ENCODE results near the gene HOXB3.
A peak's percentile ranks its signal among the peaks of the same experiment; 100 is the strongest.

Gene HOXB3

DNA sequence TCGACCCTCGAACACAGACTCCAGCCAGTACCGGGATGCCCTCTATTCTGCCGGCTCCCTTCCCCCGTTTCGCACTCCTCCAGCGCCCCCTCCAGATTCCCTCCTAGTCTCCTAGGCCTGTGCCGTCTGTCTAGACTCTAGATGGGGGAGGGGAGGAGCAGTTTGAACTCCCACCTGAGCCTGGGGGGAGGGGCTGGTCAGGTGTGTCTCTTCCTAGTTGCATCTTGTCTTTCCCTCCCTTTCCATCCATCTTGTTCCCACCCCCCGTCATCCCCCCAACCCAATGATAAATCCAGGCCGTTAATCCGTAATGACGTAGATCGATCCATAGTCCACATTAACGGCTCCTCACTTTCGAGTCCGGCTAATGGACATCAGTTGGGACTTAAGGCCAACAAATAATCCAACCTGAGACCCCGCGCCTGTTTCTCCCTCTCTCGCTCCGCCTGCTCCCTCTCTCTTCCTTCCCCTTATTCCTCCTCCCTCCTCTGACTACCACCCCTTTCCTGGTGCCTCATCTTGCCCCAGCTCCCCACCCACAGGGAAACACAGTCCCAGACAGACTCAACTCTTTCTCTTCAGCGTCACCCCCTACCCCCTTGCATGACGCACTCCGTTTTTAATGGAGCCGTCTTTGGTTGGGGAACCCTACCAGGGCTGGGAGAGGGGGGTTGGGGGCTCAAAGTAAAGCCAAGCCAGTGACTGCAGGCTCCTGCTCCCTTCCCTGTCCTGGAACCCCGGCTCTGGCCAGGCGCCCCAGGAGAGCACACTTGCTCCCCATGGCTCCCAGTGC lies 6.9 kb upstream of the HOXB3 start:
- no peak for DNase-seq

DNA sequence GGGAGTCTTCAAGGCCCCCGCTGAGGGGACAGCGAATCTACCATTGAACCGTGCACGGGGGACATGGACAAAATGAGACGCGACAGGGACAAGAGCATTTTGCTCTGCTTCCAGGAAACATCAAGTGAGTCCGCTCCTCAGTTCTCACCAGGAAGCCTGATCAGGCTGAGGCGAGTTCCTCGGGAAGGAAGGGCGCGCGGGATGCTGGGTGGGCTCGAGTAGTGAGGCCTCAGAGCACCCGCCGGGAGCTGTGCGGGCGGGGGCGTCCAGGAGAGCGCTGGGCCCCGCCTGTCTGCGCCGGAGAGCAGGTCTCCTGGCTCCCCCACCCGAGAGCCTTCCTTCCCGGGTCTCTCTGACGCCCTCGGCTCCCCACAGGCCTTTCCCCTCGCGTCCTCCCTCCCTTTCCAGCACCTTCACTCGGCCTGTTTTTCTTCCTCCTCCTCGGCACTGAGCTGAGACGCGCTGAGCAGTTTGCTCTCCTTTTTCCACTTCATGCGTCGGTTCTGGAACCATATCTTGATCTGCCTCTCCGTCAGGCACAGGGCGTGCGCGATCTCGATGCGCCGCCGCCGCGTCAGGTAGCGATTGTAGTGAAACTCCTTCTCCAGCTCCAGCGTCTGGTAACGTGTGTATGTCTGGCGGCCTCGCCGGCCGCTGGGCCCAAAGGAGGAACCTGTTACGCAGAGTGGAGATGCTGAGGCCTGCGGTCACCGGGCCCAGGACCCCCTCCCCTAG lies 6.1 kb upstream of the HOXB3 start:
- no peak for DNase-seq

DNA sequence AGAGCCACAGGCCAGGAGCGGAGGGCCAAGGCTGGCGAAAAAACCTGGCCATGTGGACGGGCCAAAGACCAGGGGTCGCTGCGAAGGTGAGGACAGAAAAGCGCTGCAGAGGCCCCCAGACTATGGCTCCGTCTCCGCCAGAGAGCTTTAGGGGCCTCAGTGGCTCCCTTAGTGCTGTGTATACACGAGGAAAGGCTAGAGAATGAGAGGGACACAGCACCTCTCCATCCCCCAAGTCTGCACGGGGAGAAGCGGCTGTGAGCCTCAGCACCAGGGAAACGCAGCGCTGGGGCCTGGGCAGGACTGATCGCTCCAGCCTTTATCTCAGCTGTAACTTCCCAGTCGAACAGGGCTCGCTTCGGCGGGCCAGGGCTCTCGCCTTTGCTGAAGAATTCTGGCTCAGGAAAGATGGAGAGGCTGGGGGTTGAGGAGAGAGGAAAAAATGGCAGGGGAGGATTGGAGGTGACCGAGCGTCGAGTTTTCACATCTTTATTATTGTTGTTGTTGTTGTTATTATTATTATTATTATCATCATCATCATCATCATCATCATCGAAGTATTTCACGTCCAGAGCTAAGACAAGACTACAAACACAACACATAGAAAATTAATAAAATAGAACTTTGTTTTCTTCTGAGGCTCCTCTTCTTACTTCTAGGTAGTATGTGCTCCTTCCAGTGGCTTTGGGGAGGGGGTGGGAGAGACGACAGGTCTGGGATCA lies 5.4 kb upstream of the HOXB3 start:
- DNase-seq: no peak

DNA sequence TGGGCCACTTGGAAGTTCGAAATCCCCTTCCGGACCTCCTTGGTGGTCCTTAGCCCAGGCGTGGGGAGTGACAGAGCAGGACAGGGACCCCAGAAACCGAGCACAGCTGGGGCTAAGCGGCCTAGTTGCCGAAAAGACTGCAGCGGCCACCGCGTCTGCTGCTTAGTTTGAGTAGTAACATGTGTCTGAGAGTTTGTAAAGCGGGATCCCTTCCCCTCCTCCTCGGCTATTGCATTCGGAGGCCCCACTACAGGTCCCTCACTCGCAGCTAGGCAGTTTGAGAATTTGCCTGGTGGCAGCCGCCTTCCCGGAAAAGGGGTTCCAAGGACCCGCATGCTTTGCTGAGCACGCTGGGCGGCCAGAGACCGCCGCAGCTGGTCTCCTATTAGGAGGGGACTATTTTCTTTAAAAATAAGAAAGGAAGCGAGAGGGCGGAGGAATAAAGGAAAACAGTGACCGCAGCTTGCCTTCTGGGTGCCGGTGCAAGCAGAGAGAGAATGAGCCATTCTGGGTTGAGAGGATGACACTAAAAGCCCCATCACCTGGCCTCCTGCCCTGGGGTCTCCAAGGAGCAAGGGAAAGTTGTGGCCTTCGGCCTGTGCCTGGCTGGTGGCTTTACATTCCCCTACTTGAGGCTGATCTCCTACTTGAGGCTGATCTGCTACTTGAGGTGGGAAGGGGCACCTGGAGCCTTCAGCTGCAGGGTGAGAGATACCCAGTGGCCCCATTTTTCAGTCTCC lies 4.7 kb upstream of the HOXB3 start:
- DNase-seq: no peak

DNA sequence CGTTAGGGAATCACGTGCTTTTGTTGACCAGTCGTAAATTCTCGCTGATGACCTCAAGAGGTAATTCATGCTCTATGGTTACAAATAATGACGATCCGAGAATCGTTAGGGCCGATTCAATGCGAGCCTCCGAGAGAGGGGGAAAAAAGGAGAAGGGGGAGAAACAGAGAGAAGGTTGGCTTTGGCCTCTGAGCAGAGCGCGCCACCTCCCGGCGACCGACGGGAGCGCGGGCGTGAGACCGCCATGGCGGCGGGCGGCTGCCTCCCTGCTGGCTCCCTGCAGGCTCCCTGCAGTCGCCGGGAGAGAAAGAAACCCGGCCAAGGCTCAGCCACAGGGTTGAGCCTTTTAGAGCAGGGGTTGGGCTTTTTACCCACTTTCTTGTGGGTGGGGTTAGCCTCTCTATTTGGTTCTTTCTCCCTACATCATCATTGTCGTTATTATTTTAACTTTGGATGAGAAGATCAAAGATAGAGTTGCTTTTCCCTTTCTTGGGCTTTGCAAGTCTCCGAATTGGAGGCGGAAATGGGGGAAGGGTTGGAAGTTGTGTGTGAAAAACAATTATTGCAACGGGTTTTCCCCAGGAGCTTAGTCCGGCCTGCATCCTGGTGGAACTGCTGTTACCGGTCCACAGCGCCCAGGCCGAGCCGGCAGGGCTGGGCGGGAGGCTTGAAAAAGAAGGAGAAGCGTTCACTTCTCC lies 3.9 kb upstream of the HOXB3 start:
- peak; percentile 45 for DNase-seq

DNA sequence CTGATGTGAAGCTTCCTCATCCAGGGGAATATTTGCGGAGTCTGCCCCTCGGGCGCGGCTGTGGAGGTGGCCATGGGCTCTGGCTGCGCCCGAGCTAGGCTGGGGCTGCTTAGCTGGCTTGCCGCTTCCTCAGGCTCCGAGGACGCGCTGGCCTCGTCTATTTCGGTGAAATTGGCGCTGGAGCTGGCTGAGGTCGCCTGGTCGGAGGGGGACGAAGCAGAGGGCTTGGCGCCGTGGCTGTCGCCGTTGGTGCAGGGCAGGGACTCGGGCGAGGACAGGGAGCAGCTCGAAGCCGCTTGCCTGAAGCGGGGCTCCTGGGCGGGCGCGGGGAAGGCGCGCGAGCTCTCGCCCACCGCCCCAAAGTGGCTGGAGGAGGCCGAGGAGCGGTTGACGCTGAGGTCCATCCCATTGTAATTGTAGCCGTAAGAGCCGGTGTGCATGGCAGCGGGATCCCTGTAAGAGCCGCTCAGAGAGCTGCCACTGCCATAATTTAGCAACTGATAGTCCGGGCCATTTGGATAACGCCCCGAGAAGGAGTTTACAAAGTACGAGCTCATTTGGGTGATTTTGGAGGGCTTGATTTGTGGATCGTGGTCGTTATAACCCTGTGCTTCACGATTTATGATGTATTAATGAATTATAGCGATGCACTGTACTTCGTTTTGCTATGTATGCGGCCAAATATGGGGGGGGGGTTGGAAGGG lies 3.2 kb upstream of the HOXB3 start, which contains the start of gene HOXB5:
Gene HOXB5, minus strand, starts transcription at position 654 of the 704 bp plus-strand sequence. Its CDS starts 97 bp downstream, at position 557.
- DNase-seq: no peak

DNA sequence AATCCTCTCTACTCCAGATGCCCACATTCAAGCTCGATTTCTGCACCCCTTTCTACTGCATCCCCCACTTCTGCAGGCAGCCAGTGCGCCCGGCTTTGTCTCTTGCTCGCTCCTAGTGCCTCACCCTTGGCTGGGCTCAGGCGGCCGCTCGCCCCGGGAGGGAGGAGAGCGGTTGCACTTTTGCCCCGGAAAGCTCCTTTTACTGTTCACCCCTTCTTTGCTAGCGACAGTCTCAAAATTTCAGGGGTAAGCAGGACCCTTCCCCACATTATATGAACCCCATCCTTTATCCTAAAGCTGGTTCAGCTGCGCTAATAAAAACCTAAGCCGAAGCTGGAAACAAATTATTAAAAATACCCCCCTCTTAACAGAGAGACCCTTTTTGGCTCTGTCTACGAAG lies 2.5 kb upstream of the HOXB3 start:
- no peak for DNase-seq

DNA sequence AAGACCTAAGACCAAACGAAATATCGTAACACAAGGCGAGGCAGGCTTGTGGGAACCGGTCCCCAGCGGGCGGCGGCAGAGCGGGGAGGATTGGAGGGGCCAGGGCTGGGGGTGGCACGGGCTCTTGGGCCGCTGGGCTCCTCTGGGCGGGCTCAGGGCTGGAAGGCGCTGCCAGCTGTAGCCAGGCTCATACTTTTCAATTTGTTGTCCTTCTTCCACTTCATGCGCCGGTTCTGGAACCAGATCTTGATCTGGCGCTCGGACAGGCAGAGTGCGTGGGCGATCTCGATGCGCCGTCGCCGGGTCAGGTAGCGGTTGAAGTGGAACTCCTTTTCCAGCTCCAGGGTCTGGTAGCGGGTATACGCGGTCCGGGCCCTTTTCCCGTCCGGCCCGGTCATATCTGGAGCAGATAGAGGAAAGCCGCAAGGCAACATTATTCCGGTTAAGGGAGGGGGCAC lies 2.0 kb upstream of the HOXB3 start:
- DNase-seq: no peak

DNA sequence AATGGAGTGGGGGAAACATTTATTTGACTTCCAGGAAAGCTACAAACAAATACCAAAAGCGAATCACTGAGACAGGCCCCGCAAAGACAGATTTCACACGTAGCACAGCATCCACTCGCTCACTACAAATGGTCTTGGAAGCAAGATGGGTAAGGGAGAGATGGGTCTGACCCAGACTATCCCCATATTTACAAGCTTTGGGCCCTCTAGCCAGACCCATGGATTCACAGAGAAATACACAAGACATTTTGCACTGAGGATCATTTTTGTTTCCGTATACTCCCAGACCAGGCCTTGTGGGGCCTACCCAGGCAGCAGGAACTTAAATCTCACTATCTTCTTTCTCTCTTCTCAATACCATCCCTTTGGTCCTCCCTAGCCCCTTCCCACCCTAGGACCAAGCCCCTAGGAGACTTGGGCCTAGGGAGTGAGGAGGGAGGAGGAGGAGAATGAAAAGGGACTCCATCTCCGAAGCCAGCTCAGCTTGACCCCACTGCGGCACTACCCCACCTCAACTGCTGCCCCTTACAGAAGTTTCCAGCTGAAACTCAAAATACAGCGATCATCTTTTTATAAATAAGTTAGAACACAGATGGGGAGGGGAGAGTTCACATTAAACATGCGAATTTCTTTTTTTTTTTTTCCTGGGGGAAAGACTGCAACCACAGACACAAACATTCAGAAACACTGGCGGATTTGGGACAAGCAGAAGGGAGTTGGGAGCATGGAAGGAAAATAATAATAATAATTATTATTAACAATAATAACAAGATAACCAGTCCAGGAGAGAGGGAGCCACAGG lies 1.4 kb upstream of the HOXB3 start:
- no peak for DNase-seq

DNA sequence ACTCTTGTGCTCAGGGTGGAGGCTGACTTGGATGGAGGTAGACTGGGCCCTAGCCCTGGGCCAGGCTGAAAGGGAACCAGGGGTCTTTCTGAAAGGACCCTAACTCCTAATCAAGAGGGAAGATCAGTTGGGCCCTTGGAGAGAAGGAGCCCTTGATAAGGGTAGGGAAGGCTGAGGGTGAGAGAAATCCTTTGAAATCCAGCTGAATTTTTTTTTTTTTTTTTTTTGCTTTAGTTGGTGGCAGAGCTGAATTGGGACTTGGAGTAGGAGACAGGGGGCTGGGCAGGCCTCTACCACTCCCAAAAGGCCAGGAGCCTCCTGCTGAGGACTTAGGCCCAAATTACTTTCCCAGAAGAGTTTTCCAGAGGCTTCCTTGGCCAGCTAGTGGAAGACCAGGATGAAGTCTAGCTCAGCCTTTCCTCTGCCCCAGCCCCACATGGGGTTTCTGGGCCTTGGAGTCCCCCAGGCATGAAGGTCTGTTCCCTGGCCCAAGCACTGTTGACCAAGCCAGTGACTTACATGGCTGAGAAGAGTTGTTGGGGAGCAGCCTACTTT lies 643 bp upstream of the HOXB3 start:
- DNase-seq: no peak

DNA sequence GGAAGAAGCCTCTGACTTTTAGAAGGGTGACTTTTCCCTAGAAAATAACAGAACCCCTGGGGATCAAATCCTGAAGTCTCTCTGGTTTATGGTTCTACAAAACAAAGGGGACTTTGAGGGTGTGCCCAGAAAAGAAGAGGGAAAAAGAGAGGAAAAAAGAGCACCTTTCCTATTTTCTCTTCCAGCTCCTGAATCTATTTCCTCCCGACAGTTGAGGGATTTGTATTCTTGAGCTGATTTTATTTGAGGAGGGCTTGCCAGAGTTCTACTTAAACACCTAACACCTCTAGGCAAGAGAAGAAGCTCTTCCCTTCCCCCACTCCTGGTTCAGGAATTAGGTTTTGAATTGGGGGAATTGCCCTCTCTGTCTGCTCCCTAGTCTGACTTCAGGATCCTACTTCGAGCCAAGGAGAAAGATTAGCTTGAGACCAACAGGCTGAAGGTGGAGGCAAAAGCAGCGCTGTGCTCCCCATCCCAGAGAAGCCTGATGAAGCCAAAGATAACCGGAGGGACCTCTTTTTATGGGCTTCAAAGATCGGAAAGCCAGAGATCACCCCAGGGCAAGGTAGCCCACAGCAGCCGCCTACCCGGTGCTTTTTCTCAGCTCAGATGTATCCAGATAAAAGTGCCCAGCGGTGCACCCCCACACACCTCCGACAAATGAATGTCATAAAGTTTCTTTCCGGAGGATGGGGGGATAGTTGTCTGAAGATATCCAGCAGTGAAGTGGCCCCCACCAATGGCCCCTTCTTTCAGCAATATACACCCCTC lies 796 bp downstream of the HOXB3 start:
- no peak for DNase-seq

DNA sequence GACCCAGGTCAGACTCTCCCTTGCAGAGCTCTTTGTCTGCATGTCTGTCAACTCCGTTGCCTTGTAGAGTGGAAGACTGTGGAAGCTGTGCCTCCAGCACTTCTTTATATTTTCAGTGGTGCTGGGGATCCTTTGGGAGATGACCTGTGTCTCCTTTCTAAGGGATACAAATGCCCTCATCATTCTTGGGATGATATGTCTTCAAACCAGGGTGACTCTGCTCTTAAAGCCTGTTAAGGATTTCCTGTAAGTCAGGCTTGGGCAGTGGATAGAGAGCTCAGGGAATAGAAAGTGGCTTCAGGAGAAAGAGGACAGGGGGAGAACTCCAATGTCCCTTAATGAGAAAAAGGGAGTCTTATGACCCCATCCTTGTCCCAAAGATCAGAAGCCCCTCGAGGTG lies 1.5 kb downstream of the HOXB3 start:
- no peak for DNase-seq

DNA sequence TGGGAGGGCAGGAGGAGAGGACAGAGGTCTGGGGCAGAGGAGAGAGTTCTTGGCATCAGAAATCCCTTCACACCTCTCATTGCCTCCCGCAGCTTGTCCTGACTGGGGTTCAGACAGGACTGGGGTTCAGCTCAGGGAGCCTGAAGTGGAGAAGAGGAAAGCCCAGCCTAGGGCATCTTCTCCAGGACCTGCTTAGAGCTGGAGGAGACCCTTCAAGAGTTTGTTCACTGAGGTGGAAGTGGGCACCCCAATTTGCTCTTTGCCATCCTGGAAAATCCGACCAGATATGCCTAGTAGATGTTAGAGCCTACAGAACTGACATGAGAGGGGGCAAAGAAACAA lies 2.0 kb downstream of the HOXB3 start:
- no peak for DNase-seq

DNA sequence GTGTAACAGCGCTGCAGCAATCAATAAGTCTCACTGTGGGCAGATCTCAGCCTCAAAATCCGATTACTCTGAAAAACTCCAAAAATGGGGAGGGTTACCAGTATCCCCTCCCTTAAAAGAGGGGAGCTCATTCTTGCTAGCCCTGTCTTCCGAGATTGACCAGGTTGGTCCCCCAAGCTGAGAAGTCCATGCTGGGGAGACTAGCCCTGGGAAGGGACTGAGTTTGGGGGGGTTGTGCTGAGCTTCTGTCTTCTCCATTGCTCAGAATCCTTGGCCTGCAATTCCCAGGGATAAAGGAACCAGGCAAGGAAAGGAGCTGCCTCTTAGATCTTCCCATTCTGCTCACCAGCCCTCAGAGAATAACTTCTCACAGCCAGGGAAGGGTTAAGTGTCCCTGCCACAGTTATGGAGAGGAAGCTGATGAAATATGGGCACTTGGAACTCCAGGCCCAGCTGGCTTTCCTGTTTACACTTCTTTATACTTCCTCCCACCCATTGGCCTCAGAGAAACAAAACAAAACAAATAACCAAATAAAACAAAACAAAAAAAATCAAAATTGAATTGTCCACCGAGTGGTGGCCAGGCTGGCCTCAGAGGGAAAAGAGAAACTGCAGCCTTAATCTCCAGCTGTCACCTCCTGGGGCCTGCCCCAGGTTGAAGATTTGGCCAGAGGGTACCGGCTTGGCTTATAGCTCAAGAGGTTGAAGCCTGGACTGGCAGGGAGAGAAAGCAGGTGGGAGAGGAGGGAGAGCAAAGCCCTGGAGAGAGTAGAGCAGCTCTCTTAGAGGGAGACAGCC lies 2.6 kb downstream of the HOXB3 start:
- no peak for DNase-seq

DNA sequence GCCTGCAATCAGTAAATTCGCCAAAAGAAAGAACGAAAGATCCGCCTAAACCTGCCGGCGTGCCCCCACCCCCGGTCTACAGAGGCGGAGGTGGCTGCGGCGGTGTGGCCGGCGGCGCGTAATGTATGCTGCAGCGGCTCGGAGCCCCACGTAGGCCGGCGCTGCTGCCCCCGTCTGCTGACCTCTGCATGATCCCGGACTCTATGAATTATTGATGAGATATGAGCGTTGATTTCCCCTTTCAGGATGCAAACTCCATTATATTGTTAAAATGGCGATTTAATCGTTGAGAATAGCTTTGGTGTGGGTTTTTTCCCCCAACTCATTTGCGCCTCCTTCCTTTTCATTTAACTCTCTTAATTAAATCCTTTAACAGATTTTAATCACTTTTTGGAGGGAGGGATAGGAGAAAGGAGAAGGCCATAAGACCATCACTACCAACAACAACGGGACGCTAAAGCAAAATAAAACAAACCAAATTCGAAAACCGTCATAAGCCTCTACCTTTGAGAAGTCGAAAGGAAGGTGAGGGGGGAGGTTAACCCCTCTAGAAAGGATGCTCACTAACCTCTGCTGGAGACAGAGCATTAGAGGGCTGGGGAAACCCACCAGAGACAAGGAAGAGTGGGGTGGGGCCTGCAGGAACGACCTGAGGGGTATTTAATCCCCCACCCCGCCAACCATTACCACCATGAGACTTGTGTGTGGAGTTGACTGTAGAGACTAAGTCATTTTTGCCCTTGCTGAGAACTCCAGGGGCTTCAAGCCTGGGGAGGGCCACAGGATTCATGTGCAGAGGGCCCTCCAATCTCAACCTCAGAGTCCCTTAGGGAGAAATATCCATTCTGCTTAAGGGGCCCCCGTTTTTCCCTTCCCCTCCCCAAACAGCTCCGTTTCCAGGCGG lies 3.4 kb downstream of the HOXB3 start:
- no peak for DNase-seq

DNA sequence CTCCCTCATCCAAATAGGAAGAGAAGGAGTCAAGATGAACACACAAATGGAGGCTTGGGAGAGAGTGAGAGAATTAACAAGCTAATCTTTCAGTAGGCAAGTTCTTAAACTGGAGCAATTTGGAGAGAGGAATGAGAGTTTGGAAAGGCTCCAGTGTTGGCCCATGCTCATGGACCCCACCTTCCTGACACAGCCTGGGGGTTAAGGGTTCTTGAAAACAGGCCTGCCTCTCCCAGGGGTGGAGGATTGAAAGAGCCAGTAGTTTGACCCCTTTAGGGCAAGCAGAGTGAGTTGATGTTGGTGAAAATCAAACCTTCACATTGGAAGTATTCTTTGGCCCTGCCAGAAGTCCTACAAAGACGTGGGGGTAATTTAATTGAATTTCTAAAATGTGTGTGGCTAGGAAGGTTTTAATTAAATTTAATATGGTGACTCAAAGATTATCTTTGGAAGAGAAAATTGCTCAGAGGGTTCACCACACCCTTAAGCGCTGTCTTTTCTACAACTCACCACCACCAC lies 5.8 kb downstream of the HOXB3 start:
- no peak for DNase-seq

DNA sequence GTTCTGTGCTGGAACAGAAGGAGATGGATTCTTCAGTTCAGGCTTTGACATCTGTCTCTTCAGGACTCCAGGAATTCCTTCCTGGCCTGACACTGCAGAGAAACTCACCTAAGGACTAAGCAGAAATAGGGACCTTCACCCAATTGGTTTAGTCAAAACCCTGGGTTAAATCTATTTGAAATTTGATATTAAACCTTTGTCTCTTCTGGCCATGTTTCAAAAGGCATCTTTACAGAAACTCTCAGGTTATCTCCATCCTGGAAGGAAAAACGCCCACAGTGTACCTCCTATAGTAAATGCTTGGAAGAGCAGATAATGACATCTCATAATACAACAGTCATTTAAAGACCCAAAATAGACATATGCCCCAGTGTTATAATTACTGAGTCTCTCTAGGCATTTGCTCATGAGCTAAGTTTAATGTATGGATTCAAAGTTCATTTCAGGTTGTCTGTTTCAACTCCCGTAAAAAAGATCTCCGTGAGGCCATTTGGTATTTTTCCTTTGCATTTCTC lies 6.3 kb downstream of the HOXB3 start:
- DNase-seq: no peak

Data from NCI-H2171 treated with DMSO at 0.1 percent for 48 hours (cell line).